GM10248 (cell line): ENCODE results near the gene RAD51B.

Experiments used
- CTCF ChIA-PET: fragments of 300-600 bp; sonication (Branson Sonifier 250); formaldehyde crosslinking; extraction: SDS; loops from one replicate; lab custom pipeline; 2021; ENCODE audit warnings: antibody characterized with exemption; lab: Yijun Ruan, JAX
- POLR2A ChIA-PET: fragments of 350-650 bp; sonication (Branson Sonifier 250); formaldehyde crosslinking; extraction: SDS; loops from one replicate; lab custom pipeline; 2020; ENCODE audit warnings: antibody characterized with exemption; lab: Yijun Ruan, JAX
- DNase-seq: peaks from one replicate; pipeline ENCODE4 v3.0.0; 2012; ENCODE audit errors: extremely low spot score
- CTCF ChIP-seq: IDR thresholded peaks from 2 replicates; pipeline ENCODE4 v1.5.1; 2012; ENCODE audit warnings: mild to moderate bottlenecking, low read depth; ENCODE audit errors: extremely low read depth, missing control alignments, control extremely low read depth

The RAD51B gene

GRCh38 chr14:68393259-68393658 is 573.7 kb downstream of the RAD51B start:
- CTCF ChIA-PET = interaction anchor here (1.1 to 1.5 kb wide), 5 partner anchors 10 to 424 kb away, joined by 3 to 6 read pairs (median 4); no protein-coding TSS in a partner anchor
- POLR2A ChIA-PET = no interaction called here
- no peak for DNase-seq
- TF ChIP-seq CTCF = no peak

- ChIA-PET POLR2A (no interaction called here), CTCF (no interaction called here)
These were observed 574.7 kb downstream of the RAD51B start for GRCh38 chr14:68394118-68394763.

GRCh38 chr14:68394764-68395143 is 575.2 kb downstream of the RAD51B start:
- DNase-seq = no peak
- TF ChIP-seq CTCF = no peak
- ChIA-PET CTCF (interaction anchor here (1.4 kb wide), 1 partner anchor 10 kb away, joined by 3 read pairs; no protein-coding TSS in a partner anchor), POLR2A (no interaction called here)

More at GRCh38 chr14:68394118-68394763, 574.7 kb downstream of the RAD51B start:
- DNase-seq = no peak
- no peak for TF ChIP-seq CTCF

GRCh38 chr14:68395604-68396003 is 576.0 kb downstream of the RAD51B start:
- ChIA-PET CTCF (interaction anchor here (1.4 kb wide), 1 partner anchor 9 kb away, joined by 3 read pairs; no protein-coding TSS in a partner anchor), POLR2A (no interaction called here)
- DNase-seq = no peak
- no peak for TF ChIP-seq CTCF

- POLR2A ChIA-PET = no interaction called here
- CTCF ChIA-PET = no interaction called here
- no peak for DNase-seq
- TF ChIP-seq CTCF = no peak
These were observed 576.9 kb downstream of the RAD51B start for GRCh38 chr14:68396461-68396860.

- TF ChIP-seq CTCF = no peak
- ChIA-PET CTCF (no interaction called here), POLR2A (no interaction called here)
- no peak for DNase-seq
These were observed 577.8 kb downstream of the RAD51B start for GRCh38 chr14:68397371-68397811.
